GM12874 (cell line): ENCODE data around the gene RUNX1.
A peak's percentile ranks its signal among the peaks of the same experiment; 100 is the strongest.

ENCODE experiments used
- CTCF ChIP-seq: IDR thresholded peaks from 2 replicates; pipeline ENCODE4 v1.5.1; 2011; ENCODE audit warnings: low read depth, mild to moderate bottlenecking, control low read depth, low read length, moderate library complexity; ENCODE audit not compliant: insufficient read depth

RUNX1 gene

GRCh38 chr21:34946916-34947534 is 102.1 kb downstream of the RUNX1 start:
- 0 out of 2 replicates have a peak, but pooled peaks have one; percentile 4 for TF ChIP-seq CTCF

- no peak for TF ChIP-seq CTCF
Observed at GRCh38 chr21:34946385-34946840, 102.7 kb downstream of the RUNX1 start.

- no peak for TF ChIP-seq CTCF
Observed at GRCh38 chr21:34945288-34945687, 103.8 kb downstream of the RUNX1 start.

- no peak for TF ChIP-seq CTCF
Observed at GRCh38 chr21:34944015-34944755, 104.9 kb downstream of the RUNX1 start.

- no peak for TF ChIP-seq CTCF
Observed at GRCh38 chr21:34942911-34943310, 106.2 kb downstream of the RUNX1 start.

- TF ChIP-seq CTCF: no peak
Observed at GRCh38 chr21:34941162-34941561, 107.9 kb downstream of the RUNX1 start.

- no peak for TF ChIP-seq CTCF
Observed at GRCh38 chr21:34939673-34940331, 109.3 kb downstream of the RUNX1 start.
